IPS-11a (cell line): ENCODE results near the gene ATXN7L3.
"Not testable (repeated sequence)": the region's sequence is repeated elsewhere in the genome, so short reads cannot be mapped to it uniquely, and the experiment has no call there.

Source experiments
- H3K4me3 ChIP-seq: one replicate; pipeline ENCODE4 v1.5.1; 2013; ENCODE audit warnings: low read depth, low read length, control low read depth

Gene ATXN7L3

GRCh38 chr17:44176671-44177501 is 22.8 kb downstream of the ATXN7L3 start:
- no peak overlapping the region for H3K4me3 ChIP-seq

DNA sequence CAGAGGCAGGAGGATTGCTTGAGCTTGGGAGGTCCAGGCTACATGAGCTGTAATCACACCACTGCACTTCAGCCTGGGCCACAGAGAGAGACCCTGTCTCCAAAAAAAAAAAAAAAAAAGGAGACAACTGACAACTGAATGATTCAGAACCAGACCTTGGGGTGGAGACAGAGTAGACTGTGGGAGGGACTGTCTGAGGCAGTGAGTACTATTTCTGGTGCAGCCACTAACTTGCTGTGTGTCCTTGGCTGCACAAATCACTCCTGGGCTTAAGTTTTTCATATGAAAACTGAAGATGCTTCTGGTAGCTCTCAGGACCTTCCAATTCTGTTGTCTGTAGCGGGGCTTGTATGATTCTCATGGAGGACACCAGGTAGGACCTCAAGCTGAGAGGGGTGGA is 23.4 kb downstream of the ATXN7L3 start:
- H3K4me3 ChIP-seq, result no peak overlapping the region

GRCh38 chr17:44174427-44174826 is 25.3 kb downstream of the ATXN7L3 start:
- H3K4me3 ChIP-seq, result no peak overlapping the region

- H3K4me3 ChIP-seq, result no peak overlapping the region
Measured at GRCh38 chr17:44171931-44172455, 27.7 kb downstream of the ATXN7L3 start.

DNA sequence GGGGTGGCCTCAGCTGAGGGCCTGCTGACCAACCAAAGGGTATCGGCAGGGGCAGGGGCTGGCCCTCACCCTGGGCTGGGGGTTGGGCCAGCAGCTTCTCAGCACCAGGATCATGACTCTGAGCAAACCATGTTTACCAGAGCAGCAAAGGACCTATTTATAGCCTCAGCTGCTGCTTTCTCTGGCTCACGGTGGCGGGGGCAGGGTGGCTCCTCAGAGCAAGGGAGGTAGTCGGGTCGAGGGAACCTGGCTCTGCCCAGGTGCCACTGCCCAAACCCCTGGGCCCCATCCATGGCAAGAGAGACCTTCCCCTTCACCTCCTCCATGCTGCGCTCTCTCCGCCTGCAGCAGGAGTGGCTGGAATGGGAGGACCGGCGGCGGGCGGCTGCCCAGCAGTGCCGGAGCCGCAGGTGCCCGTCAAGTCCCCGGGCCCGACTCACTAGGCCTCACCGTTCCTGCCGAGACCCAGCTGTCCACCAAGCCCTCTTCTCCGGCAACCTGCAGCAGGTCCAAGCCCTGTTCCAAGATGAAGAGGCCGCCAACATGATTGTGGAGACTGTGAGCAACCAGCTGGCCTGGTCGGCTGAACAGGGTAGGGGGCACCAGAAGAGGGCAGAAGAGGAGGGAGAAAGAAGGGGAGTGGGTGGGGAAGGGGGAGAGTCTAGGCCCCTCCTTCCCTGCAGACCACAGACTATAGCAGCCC is 29.0 kb downstream of the ATXN7L3 start, which contains the start of gene ASB16:
TSS of gene ASB16 (plus strand) at position 206 of the 703 bp plus-strand sequence. CDS start at position 292, 86 bp downstream.
- no peak within 1 kb of the TSS for H3K4me3 ChIP-seq

DNA sequence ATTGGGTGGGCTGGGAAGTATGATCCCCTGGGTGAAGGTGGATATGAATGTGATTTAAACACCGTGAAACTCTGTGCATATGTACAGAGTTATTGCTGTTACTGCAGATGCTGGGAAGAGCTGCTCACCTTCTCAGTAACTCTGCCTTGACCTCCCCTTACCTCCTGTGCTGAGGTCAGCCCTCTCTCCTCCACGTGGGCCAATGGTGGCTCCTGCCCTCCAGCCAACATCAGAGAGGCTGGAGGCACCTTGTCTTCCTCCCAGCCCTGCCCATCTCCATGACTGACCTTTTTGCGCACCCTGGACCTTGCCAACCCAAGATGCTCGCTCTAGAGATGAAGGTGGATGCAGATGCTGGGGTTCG is 29.6 kb downstream of the ATXN7L3 start:
- H3K4me3 ChIP-seq, result no peak overlapping the region

DNA sequence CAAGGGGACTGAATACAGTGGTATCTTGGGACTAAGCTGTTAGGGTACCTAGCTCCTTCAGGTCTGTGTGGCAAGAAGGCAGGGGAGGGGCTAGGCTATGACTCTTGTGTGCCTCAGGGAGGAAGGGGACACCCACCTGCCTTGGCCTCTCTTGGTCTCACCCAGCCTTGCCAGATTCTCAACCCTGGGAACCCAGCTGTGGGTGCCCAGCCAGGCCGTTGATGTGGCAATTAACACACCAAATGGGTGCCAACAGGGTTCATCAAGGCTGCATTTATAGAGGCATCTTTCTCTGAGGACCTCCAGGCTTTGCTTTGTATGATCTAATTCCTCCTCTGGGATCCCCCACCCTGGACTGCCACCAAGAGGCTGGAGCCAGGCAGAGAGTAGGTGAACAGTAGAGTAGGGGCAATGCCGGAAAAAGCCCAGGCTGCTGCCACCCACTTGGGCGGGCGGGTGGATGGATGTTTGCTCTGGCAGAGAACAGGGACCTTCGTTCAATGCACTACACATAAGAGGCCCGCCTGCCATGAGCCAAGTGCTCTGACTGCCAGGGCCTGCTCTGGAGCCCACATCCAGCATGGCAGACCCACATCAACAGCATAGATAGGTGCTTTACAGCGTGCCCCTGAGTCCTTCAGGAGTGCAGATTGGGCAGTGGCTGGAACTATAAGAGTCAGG is 32.4 kb downstream of the ATXN7L3 start:
- H3K4me3 ChIP-seq, result no peak overlapping the region

GRCh38 chr17:44164476-44164875 is 35.2 kb downstream of the ATXN7L3 start:
- no peak overlapping the region for H3K4me3 ChIP-seq

- H3K4me3 ChIP-seq, result no peak overlapping the region
Measured at GRCh38 chr17:44159519-44160210, 40.0 kb downstream of the ATXN7L3 start.

GRCh38 chr17:44155488-44155887 is 44.2 kb downstream of the ATXN7L3 start:
- H3K4me3 ChIP-seq, result no peak overlapping the region

GRCh38 chr17:44152875-44153274 is 46.8 kb downstream of the ATXN7L3 start:
- H3K4me3 ChIP-seq, result no peak overlapping the region

DNA sequence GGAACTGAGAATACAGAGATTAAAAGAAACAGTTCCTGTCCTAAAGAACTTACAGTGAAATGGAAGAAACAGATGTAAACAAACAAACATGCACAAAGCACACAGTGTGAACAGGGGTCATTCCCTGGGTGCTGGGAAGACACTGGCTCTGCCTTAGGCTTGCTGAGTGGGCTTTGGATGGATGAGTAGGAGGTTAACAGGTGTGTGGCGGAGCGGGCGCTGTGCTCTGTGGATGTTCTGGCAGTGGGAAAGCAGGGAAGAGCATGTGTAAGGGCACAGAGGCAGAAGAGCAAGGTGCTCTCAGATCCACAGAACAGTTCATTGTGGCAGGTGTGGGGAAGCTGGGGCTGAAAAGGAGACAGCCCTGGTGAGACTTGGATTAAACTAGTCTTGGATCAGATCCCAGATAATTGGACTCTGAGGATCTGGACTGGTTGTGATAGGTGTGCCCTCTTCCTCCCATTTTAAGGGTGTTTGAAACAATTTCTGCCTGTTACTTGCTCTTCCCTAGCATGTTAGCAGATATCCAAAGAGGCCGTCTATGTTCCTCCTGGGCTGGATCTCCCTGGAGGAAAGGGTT is 49.8 kb downstream of the ATXN7L3 start:
- no peak overlapping the region for H3K4me3 ChIP-seq

DNA sequence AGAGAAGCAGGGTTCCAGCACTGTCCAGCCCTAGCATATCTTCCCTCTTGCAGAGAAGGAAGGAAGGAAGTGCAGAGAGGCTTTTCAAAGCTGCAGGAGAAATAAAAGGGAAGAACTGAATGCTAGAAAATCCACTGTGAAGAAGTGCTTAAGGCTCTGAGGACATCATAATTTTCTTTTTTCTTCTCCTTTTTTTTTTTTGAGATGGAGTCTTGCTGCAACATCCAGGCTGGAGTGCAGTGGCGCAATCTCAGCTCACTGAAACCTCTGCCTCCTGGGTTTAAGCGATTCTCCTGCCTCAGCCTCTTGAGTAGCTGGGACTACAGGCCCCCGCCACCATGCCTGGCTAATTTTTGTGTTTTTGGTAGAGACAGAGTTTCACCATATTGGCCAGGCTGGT is 50.6 kb downstream of the ATXN7L3 start:
- H3K4me3 ChIP-seq, result not testable (repeated sequence)

GRCh38 chr17:44147812-44148211 is 51.9 kb downstream of the ATXN7L3 start:
- no peak overlapping the region for H3K4me3 ChIP-seq

DNA sequence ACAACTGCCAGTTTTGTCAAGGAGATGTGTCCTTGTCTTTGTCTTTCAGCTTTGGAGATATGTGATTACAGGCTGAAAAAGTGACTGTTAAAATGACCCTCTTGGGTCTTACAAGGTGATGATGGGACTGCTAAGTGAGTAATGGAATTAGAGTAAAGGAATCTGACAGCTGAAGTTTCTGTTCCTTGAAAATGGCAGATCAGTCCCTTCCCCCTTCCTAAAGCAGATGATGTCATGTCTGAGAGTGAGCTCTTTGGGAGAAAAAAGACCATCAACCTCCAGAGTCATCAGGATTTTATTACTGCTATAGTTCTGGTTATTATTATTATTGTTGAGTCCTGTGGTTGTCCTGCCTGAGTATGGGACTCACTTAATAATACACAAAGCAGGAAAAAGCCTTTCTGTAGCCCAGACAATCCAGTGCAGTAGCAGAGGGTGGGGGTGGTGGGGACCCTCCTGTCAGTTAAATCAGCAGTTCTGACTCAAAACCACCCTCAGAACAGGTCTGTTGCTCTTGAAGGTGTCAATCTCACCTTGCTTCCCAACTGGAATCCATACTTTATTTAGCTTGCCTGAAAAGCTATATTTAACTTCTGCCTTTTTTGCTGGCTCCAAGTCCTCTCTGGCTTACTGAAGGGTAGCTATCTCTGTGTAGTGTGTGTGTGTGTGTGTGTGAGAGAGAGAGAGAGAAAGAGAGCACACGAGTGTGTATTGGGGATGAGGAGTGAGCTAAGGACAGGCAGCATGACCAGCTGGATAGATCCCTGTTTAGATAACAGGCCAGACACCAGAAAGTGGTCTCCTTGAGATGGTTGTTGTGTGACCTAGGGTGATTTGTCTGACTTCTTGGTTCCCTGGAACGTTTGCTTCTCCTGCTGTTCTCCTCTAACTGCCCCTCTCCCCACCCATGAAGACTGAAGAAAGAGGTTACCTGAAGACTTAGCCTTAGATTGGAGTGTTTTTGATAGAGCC is 53.0 kb downstream of the ATXN7L3 start:
- H3K4me3 ChIP-seq, result no peak overlapping the region

DNA sequence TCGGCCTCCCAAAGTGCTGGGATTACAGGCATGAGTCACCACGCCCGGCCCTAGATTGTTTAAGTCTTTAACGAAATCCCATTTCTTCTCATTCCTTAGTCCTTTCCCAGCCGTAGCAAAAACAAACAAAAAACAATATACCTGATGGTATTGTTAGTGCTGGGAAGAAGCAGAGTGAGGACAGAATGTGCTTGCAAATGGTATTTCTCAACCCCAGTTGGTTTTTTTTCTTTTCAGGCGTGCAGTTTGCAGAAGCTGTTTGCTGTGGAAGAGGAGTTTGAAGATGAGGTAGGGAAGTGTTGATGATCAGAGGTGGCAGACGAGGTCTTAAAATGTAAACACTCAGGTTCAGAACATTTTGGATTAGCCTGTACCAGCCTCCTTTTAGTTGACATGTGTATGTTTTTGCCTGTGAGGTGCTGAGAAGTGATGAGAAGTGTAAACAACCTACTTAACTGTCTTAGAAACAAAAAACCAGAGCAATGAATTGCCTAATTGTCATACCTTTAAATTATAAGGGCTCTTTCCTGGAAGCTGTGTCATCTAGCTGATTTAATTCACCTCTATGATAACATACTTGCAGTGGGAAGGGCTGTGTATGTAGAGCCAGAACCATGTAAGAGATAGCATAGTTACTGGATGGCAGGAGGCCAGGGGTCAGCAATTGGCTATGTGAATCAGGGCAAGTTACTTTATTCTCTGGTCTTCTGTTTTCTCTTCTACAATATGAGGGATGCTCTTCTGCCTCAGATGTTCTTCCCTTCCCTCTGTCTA is 54.5 kb downstream of the ATXN7L3 start:
- no peak overlapping the region for H3K4me3 ChIP-seq

- not testable (repeated sequence) for H3K4me3 ChIP-seq
Measured at GRCh38 chr17:44143921-44144320, 55.8 kb downstream of the ATXN7L3 start.
